Measurements from ENCODE around the gene RELT. TPM values are rescaled to one million over a fixed set of nuclear protein-coding genes. Genes with fewer than 3 reads are reported as not detected.

Gene RELT
- polyA plus RNA-seq, 1 experiment, result 1.1 TPM

DNA sequence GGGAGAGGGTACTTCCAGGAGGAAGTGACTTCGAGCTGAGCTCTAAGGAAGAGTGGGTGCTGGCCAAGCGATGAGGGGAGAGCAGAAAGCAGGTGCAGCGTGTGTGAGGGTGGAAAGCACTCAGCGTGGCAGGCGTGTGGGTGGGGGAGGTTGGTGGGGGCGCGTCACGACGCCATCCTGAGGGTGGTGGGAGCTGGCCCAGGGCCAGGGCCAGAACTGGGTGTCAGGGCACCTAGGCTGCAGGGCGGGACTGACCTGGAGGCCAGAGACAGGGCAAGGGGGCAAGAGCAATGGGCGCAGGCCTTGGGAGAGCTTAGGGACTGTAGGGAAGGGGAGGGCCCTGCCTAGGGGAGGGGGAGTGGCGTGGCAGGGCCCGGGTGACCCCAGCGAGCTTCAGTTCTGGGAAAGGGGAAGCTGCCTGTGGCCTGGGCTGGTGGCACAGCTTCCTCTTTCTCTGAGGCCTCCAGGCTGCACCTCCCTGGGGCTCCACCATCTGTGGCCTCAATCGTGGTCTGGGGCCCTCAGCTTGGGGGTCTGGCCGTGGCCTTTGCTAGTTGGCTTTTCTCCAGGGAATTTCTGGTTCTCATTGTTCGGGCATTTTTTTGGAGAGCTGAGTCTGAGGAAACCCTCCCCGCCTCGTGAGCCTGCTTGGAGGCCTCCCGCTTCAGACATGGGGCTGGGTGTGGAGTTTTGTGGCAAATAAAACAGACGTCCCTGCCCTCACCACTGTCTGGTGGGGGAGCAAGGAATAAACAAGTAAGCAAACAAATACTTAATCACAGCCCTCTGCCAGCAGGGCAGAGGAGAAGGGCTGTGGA is 8.9 kb downstream of the RELT start:
- Histone ChIP-seq H3K9me3 (ENCODE audit: control insufficient read depth, insufficient read depth, low read length) (no peaks in the 10 kb centered on the region; the same call in 1 of the 2 replicates), H3K27me3 (ENCODE audit: control insufficient read depth, insufficient read depth, low read length) (no peaks in the 10 kb centered on the region), H3K27ac (ENCODE audit: low read depth, low read length) (no peak overlapping the region), H3K4me3 (ENCODE audit: low read depth, low read length) (no peak overlapping the region)
- ChIA-PET CTCF (interaction anchor here (0.9 to 1.4 kb wide), 3 partner anchors 8 to 241 kb away, joined by 4 to 8 read pairs (median 4); no protein-coding TSS in a partner anchor), POLR2A (no interaction called here)
- DNase-seq (ENCODE audit: low read depth, low spot score), result no peak
- TF ChIP-seq, protein P1, sequence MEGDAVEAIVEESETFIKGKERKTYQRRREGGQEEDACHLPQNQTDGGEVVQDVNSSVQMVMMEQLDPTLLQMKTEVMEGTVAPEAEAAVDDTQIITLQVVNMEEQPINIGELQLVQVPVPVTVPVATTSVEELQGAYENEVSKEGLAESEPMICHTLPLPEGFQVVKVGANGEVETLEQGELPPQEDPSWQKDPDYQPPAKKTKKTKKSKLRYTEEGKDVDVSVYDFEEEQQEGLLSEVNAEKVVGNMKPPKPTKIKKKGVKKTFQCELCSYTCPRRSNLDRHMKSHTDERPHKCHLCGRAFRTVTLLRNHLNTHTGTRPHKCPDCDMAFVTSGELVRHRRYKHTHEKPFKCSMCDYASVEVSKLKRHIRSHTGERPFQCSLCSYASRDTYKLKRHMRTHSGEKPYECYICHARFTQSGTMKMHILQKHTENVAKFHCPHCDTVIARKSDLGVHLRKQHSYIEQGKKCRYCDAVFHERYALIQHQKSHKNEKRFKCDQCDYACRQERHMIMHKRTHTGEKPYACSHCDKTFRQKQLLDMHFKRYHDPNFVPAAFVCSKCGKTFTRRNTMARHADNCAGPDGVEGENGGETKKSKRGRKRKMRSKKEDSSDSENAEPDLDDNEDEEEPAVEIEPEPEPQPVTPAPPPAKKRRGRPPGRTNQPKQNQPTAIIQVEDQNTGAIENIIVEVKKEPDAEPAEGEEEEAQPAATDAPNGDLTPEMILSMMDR (IDR thresholded peaks at IDR 0.05; ENCODE audit: low read depth, low read length), result no peak

DNA sequence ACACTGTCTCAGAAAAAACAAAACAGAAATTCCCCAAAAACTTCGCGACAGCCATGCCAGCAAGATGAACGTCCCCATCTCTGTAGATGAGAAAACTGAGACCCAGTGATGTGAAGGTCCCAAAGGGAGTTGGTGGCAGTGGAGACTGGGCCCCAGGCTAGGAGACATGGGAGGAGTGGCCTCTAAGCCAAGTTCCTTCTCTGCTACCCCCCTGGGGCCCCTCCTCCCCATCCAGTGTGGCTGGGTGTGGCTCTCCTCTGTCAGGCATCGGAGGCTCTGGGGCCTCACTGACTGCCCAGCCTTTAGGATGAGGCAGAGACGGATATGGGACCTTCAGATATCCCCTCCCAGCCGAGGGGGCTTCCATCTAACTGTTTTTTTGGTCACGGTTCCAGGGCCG is 9.8 kb downstream of the RELT start:
- TF ChIP-seq, protein P1 (IDR thresholded peaks at IDR 0.05; ENCODE audit: low read depth, low read length), result no peak
- Histone ChIP-seq H3K27ac (ENCODE audit: low read depth, low read length) (no peak overlapping the region), H3K4me3 (ENCODE audit: low read depth, low read length) (no peak overlapping the region), H3K27me3 (ENCODE audit: control insufficient read depth, insufficient read depth, low read length) (no peaks in the 10 kb centered on the region), H3K9me3 (ENCODE audit: control insufficient read depth, insufficient read depth, low read length) (no peaks in the 10 kb centered on the region; the same call in 1 of the 2 replicates)
- DNase-seq (ENCODE audit: low read depth, low spot score), result no peak
- ChIA-PET POLR2A (no interaction called here), CTCF (interaction anchor here (0.9 to 1.4 kb wide), 3 partner anchors 9 to 240 kb away, joined by 4 to 8 read pairs (median 4); no protein-coding TSS in a partner anchor)

DNA sequence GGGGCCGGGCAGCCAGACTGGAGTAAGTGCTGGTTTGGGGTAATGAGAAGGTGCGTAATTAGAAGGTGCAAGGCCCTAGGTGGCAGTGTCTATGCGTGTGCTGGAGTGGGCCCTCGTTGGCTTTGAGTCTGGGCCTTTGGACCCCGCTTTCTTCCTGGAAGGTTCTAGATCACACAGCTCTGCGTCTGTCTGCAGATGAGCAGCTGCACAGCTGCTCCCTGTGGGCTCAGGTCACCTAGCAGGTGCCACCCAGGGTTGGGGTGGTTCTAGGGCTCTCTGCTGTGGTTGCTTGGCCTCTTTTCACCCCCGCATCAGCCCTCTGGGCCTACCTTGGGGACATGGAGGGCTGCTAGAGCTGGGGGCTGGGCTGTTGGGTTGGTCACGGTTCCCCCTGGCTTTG is 10.3 kb downstream of the RELT start:
- Histone ChIP-seq H3K27ac (ENCODE audit: low read depth, low read length) (no peak overlapping the region), H3K4me3 (ENCODE audit: low read depth, low read length) (no peak overlapping the region), H3K9me3 (ENCODE audit: control insufficient read depth, insufficient read depth, low read length) (no peaks in the 10 kb centered on the region; the same call in 1 of the 2 replicates), H3K27me3 (ENCODE audit: control insufficient read depth, insufficient read depth, low read length) (no peaks in the 10 kb centered on the region)
- TF ChIP-seq, protein P1 (IDR thresholded peaks at IDR 0.05; ENCODE audit: low read depth, low read length), result no peak
- POLR2A ChIA-PET, result no interaction called here
- DNase-seq (ENCODE audit: low read depth, low spot score), result no peak
- CTCF ChIA-PET, result interaction anchor here (2.5 kb wide), 1 partner anchor 35 kb away, joined by 14 read pairs; no protein-coding TSS in a partner anchor

DNA sequence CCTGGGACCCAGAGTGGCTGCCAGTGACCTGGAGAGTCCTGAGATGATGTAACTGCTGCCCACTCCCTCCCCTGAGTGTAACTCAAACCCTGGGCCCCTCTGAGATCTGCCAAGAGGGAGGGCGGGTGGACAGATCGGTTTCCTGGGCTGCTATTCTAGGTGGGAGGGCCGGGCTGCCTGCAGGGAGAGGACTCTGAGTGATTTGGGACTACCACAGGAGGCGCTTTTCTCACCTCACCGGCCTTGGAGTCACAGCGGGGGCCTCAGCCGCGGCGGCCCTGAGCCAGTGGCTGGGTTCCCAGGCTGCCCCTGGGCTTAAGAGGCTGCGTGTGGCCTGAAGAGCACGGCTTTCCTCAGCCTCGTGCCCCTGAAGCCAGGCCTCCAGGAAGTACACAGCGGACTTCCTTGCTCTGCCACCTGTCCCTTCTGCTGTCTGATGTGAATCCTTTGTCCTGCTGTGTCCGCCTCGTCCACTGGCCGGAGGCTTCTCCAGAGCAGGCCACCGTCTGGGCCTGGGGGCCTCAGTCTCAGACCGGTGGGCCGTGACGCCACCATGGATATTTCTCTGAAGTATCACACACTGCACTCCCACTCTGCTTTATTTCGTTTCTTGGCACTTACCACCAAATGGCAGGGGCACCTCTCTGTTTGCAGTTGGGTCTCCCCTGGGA is 11.5 kb downstream of the RELT start:
- no peak overlapping the region for H3K4me3 ChIP-seq (ENCODE audit: low read depth, low read length)
- ChIA-PET POLR2A (no interaction called here), CTCF (interaction anchor here (0.9 to 2.5 kb wide), 4 partner anchors 9 to 273 kb away, joined by 3 to 14 read pairs (median 3); no protein-coding TSS in a partner anchor)
- no peaks in the 10 kb centered on the region for H3K27me3 ChIP-seq (ENCODE audit: control insufficient read depth, insufficient read depth, low read length)
- no peak overlapping the region for H3K27ac ChIP-seq (ENCODE audit: low read depth, low read length)
- no peaks in the 10 kb centered on the region; the same call in 1 of the 2 replicates for H3K9me3 ChIP-seq (ENCODE audit: control insufficient read depth, insufficient read depth, low read length)
- no peak for DNase-seq (ENCODE audit: low read depth, low spot score)
- TF ChIP-seq, protein P1 (IDR thresholded peaks at IDR 0.05; ENCODE audit: low read depth, low read length), result no peak
